SKM-1 treated with dmso at 0.1 percent for 144 hours (cell line): Measurements from ENCODE around the gene HAO1.
A peak's percentile ranks its signal among the peaks of the same experiment; 100 is the strongest.

Experiments
- DNase-seq: peaks from one replicate; lab custom pipeline; 2025; ENCODE audit not compliant: unreplicated experiment; lab: John Stamatoyannopoulos, UW

HAO1 gene

DNA sequence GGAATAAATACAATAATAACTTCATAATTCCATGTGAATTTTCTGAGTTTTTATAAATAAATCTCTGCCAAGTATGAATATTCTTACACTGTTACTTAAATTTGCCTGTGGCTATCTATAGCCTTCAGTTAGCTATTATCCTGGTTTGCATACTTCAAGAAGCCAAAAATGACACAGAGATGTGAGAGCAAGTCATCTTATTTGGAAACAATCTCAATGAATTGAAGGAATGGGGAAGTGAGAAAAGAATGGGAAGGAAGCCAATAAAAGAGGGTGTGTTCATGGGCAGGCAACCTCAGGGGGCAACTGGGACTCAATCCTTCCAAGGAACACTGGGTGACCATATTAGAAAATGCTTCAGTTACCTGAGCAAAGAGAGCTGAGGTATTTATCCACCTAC, 9.9 kb downstream of the HAO1 start:
- DNase-seq, result no peak

DNA sequence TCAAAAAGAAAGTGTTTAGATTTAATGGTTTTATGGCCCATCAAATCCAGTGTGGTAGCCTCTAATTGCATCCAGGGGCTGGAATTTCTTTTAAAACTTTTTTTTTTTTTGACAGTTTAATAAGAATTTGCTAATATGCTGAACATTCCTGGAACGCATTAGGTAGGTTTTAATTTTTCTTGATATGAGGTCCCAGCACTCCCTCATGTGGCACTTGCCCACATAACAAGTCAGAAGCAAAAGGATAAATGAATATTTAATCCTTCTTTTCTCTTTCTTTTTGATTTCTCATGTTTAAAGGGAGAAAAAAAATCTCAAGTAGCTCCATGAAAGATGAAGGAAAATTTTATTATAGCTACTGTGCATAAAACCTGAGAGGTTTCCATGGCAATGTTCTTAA, 13.5 kb downstream of the HAO1 start:
- DNase-seq, result no peak

DNA sequence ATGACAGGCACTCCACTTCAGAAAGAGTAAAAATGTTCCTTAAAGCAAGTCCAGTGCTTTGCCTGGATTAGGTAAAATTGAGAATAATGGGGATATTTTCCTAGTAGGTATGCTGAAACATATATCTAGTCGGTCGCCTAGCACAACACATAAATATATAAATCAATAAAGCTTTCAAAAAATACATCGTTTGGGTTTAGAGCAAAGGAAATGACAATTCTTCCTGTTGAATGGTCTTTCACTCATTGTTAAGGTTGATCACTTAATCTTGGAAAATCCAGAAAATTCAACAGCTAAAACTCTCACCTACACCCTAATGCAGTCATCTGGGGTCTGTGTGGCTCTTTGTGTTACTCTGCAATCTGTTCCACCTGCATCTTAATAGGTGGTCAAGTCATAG, 13.9 kb downstream of the HAO1 start:
- DNase-seq, result no peak

DNA sequence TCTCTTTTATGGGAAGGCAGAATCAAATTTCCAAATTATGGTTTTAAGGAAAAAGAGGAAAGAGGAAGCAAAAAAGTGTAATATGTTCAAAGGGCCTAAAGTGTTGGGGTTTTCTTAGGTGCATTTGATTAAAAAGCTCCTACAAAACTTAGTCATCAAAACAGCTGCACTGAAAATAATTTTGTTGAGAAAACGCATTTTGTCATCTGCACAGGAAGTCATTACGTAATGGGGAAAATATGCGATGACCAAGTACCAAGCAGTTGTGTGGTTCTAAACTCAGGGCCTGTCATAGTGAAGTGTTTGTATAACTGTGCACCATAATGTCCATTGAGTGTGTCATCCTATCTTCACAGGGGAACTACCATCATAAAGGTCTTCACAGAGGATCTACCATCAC, 15.6 kb downstream of the HAO1 start:
- no peak for DNase-seq

DNA sequence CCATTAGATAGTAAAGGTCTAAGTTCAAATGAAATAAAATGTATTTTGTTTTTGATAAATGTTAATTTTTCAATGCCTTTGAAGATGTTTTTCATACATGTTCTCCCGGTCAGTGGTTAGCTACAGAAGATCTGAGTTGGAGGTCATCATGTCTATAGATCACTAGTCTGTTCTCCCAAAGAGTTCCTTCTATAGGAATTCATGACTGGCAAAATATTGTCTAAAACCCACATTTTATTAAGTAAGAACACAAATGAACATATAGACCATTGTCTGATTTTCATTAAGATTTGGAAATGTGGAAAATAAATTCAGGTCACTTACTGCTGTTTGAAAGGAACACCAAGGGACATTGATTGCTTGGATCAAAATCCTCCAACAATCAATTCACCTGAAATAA, 23.6 kb downstream of the HAO1 start:
- no peak for DNase-seq

DNA sequence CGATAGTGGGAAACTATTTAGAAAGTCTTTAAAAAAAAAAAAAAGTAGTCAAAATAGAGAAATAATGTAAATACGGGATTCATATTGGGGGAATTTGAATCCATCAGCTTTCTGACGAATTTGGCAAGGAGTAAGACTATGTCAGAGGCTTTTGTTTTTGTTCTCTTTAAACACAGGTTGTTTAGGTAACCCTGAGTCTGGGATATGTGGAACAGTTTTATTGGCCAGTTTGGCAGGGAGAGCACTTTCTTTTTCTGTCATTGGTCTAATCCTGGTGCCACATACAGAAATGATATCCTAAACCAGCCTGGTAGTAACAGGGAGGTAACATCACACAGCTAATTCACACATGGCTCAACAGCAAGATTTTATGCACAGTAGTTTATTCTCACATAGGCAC, 27.7 kb downstream of the HAO1 start:
- no peak for DNase-seq

DNA sequence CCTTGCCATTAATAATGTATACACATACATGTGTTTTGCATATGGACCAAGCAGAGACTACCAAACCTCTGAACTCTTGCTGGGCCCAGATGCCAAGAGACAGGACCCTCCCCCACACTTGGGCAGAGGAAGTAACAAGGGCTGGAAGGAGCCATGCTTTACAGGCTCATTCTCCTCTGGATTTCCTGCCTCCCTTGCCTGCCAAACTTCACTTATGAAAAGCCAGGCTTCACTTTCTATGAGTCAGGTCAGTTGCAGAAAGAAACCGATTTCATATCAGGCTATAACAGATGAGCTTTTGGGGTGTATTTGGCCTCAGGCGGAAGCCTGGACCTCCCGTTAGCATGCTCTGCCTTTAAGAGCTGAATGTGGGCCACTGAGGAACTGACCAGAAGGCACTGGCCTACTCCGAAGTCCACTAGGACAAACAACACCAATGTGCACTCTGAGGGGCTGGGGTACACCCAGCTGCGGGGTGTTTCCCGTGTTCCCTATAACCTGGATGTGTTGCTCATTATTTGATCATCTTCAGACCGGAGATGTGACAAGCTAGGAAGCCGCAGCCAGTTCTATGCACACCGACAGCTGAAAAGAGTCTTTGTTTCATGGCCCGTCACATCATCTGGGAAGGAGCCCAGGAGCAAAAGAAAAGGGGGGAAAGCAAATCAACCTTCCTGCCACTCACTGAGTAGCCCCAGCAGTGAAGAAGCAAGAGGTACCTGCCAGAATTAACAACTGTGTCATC, 28.5 kb downstream of the HAO1 start:
- no peak for DNase-seq

DNA sequence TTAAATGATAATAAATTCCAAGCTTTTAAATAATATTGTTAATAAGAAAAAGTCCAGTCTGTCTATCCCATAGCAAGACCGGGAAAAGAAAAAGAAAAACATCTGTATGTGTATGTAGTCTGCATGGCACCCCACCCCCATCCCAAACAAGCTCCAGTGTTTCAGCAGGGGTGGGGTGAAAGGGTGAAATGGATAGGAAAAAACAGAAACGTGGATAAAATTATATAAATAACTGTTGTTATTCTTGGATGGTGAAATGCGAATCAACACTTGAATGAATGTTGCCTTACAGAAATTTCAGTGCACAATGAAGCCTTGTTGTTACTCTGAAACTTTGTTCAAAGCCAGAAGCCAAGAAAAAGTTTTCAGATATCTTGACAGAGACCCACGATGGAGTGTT, 31.4 kb downstream of the HAO1 start:
- no peak for DNase-seq

DNA sequence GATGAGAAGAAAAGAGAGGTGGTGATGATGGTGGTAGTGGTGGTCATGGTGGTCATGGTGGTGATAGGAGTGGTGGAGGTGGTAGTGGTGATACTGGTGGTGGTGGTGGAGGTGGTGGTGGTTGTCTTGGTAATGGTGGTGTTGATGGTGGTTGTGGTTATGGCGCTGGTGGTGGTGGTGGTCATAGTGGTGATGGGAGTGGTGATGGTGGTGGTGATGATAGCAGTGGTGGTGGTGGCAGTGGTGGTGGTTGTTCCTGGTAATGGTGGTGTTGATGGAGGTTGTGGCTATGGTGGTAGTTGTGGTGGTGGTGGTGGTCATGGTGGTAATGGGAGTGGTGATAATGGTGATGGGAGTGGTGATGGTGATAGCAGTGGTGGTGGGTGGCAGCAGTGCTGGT, 36.8 kb downstream of the HAO1 start:
- no peak for DNase-seq

DNA sequence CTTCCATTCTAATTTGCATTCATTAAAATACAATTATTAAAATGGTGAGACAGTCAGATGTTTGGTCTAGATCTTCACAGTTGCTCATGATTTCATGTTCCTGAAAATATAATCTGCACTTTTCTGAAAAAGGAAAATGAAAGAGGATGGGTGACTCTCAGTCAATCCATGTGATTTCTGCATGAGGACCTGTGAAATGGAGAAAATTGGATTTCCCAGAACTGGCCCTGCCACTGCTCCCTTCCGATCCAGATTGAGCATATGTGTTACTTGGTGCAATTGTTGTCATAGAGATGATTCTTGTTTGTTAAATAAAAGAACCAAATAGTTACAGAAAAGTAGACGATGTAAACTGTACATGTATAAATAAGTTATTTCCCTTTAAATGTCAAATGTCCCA, 37.4 kb downstream of the HAO1 start:
- DNase-seq, result no peak

DNA sequence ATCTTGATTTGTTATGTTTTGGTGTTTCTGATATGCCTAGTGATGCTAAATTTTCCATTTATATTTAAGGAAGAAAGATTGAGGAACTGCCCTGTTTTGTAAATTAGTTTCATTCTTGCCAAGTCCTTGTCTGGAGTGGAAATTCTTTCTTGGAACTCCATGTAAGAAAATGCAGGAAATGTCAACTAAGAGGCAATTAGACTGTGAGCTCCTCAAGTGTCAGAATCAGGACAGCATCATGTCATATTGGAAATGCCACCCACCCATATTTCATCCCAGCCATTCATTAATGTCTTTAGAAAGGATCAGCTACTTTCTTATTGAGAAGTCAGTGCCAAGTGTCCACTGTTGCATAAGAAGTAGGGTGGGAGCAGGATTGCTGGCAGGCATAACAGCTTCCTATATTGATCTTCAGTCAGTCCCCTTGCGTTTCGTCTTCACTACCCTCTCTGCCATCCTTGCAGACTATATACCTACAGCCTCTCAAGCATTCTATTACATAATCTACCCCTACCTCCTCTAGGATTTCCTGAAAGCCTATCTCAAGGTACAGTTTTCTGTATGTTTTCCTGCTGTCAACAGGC, 42.4 kb downstream of the HAO1 start:
- DNase-seq, result no peak

DNA sequence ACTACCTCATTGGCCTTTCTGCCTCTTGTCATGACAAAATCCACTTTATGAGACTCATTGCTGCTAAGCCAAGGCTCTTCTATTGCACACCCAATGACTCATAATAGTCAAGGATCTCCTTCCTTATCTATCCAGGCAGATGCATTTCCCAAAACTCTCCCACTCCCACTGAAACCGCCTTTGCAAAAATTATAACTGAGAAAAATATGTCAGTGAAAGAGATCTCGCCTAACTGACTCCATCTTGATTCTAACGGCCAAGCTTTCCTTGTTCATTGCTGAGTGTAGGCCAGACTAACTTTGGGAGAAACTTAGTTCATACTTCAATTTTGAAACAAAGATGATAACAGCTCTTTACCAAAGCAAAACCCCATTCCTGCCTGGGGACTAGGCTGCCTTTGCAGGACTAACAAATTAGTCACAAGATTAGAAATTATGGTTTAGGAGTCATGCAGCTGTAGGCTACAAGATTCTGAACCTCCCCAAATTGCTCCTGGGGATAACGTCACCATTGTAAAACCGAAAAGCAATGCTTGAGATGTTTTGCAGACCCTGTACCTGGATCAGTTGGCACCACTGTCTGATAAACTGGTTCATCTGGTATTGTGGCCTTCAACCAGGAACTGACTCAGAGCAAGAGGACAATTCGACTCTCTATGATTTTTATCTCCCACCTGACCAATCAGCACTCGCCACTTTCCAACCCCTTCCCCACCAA, 47.1 kb downstream of the HAO1 start:
- no peak for DNase-seq

DNA sequence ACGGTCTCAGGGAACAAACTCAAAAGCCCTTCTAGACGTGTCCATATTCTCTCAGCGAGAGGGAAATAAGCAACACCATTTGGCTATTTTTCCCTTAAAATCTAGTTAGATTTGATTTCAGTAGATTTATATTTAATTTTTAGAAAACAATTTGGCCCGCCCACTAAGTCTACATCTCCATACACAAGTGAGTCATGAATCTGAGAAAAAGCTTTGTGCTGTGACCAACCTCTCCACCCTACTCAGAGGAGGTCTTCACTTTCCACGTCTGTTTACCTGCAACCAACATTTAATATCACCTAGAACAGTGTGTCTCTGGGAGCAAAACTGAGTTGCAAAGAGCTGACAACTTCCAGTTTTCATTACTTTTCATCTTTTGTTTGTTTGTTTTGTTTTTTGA, 48.6 kb downstream of the HAO1 start:
- DNase-seq, result no peak

DNA sequence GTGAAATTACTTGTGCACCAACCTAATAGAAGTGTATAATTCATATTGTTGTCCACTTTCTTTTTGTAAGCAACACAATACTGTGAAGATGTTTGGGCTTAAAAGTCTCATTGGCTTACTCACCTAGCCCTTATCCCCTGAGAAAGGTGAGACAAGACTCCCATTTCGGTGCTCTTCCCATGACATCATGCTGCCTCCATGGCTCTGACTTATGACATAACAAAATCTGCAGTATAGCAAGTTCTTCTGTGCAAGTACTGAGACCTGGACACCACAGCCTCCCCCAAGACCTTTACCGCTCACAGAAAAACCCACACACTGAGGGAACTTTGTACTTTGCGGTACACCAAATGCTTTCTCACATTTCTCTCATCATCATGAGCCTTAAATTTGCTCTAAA, 50.5 kb downstream of the HAO1 start:
- no peak for DNase-seq

DNA sequence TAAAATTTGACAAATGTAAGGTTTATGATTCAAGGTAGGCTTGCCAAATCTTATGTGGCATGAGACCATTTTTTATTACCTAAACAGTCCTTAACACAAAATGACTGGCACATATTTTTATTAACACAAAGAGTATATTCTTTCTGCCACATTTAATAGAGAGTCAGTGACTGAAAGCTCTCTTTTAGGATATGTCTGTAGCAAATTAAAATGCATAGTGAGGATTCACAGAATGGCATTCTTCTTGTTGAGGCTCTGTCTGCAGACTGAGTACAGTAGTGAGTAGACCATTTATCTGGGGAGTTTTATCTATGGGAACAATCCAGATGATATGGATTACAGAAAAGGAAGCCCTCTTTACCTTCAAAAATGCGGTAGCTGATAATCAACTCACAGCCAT, 56.5 kb downstream of the HAO1 start:
- no peak for DNase-seq

DNA sequence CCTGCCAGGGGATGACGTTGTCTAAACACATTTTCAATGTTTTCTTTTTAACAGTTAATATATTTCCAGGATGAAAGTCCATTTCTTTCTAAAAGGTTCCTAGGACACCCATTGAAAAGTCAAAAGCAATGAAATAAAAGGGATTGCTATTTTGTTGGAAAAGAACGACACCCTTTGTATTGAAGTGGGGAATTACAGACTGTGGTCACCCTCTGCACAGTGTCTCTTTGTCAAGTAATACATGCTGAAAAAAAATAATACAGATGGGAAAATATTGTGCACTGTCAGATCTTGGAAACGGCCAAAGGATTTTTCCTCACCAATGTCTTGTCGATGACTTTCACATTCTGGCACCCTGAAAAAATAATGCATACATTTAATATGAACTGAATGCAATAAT, 56.9 kb downstream of the HAO1 start:
- no peak for DNase-seq

DNA sequence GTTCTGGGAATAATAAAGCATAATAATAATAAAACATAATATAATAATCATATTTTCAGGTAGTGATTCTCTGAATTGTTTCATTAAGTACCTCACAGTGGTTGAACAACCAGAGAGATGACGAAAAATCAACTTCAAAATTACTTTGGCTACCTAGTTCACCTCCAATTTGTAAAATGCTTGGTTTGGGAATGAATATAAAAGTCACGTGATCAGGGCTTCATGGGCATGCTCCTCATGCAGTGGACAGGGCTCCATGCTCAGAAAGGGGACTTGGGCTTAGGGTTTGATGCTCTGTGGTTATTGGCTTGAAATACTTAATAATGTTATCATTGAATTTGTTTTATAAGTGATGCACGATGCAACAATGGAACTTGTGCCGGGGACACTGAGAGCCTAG, 58.2 kb downstream of the HAO1 start:
- DNase-seq, result no peak

DNA sequence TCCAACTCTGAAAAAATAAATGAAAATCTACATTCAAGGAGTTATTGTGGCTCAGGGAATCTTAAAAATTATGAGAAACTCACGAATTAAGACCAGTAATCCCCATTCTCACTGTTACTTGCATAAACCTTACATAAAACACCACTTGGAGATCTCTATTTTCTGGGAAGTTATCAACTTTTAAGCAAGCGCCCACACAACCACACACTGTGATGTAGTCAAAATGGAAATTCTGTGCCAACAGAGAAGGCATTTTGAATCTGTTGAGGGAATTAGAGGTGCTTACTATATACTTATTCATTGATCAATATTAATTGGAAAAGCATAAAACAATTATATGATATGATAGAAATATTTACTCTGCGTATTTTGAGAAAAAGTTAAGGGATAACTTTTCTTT, 58.7 kb downstream of the HAO1 start:
- DNase-seq, result no peak

DNA sequence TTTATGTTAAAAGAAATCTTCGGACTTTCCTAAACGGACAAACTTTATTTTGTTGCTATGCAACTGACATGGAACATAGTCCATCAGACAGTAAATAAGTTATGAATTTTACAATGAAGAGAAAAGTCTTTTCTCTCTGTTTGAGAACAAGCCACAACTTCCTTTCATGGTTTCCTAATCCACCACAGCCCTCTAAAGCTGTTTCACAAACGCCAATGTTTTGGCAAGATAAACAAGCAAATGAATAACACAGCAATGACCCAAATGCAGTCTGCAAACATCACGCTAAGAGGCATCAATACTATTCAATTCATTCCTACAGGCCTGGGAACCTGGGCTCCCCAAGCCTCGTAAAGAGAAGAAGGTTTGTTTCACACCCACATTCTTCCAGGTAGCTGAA, 60.4 kb downstream of the HAO1 start:
- peak; percentile 17 for DNase-seq

DNA sequence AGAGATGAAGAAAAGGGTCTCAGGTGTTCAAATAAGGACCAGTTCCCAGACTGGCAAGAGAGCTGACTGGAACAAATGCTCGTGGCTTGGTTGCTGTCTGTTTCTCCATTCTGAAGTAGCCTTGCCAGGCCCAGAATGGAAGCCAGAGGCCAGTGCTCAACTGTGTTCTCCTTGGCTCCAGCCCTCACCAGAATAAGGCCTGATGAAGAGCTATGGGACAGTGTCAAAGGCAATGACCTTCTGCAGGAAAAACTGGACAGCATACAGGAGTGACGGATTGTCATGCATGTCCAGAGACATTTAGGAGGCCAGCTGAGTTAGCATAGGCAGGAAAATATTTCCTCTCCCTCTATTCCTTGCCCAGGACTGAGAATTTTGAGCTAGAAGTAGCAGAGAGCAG, 72.2 kb downstream of the HAO1 start:
- no peak for DNase-seq

DNA sequence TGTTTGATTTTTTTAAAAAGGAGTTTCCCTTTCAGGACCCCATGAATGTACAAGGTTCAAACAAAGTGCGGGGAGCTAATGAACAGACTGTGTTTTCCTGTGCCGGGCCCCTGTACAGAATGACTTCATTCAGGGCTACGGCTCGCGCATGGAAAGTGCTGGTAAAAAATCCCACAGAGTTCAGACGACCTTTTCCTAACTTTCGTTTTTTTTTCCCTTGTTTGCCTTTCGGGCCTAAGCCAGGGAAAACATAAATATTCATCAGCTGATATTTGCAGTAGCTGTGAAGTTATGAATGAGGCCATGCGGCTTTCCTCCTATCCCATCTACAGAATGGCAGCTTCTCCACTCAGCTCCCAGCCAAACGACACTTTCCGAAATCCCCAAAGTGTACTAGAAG, 74.0 kb downstream of the HAO1 start:
- no peak for DNase-seq

DNA sequence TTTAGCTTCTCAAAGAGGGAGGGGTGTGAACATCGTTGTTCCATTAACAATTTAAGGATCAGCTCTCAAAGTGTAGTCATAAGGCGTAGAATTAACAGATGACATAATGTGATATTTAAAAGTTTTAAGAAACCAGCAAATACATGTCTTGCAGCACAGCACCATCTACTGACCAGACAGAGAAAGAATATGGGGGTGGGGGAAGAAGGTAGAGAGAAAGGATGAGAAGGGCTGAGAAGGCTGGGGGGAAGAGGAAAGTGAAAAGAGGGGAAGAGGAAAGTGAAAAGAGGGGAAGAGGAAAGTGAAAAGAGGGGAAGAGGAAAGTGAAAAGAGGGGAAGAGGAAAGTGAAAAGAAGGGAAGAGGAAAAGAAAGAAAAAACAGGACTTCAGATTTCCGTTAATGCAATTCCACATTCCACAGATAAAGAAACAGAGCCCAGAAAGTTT, 80.9 kb downstream of the HAO1 start:
- no peak for DNase-seq
